GM19452 (cell line): ENCODE measurements around the gene PCYT2.

Experiments used
- ATAC-seq: cut with Tn5 transposase; IDR thresholded peaks from one replicate; pipeline ENCODE4 v1.9.1; 2021; ENCODE audit not compliant: unreplicated experiment

PCYT2 gene

GRCh38 chr17:81927653-81928543 is 16.7 kb upstream of the PCYT2 start, which contains the start of gene MAFG:
MAFG (minus strand) TSS chr17:81927735; CDS start chr17:81923185, 4,550 bp downstream.
- ATAC-seq, result peak; percentile 66

DNA sequence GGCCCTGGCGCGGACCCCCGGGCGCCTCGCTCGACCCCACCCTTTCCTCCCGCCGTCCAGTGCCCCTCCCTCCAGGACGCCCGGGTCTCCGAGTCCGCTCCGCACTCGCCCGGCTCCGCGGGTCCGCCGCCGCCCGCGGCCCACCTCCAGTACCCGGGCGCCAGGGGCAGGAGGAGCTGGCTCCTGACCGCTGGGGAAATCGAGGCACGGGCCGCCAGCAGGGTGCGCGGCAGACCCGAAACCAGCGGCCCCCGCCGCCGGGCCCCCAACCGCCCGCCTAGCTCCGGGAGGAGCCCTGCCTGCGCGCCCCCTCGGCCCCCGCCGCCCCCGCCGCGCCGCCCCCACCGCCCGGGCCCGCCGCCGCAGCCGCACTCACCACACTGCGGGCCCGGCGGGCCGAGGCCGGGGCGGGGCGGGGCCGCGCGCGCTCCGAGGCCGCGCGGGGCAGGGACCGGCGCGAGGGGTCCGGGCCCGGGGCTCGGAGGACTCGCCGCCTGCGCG is 16.0 kb upstream of the PCYT2 start:
- peak; percentile 18 for ATAC-seq

- peak; percentile 26 for ATAC-seq
These were observed 15.4 kb upstream of the PCYT2 start for GRCh38 chr17:81926451-81927151.

DNA sequence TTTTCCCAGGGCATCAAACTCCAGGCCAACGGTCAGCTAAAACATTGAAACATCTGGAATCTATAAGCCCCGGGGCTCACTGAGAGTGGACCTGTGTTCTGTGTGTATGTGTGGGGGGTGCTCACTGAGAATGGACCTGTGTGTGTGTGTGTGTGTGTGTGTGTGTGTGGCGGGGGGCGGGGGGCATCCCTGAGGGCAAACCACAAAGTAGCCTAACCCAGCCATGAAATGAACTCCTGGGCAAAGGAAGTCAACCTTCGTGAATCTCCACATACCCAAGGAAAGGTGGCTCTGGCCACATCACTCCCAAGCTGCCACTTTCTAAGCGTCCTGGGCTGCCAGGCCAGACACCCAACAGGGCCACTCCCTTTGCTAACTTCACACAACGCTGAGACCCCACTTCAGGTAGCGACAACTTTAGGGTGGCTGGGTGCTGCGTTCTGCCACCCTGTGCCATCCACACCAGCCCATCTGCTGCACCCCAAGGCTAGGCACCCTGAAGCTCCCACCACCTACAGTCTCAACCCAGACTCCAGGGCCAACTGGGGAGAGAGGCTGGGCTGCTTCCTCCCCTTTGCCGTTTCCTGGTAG is 14.8 kb upstream of the PCYT2 start:
- no peak for ATAC-seq

DNA sequence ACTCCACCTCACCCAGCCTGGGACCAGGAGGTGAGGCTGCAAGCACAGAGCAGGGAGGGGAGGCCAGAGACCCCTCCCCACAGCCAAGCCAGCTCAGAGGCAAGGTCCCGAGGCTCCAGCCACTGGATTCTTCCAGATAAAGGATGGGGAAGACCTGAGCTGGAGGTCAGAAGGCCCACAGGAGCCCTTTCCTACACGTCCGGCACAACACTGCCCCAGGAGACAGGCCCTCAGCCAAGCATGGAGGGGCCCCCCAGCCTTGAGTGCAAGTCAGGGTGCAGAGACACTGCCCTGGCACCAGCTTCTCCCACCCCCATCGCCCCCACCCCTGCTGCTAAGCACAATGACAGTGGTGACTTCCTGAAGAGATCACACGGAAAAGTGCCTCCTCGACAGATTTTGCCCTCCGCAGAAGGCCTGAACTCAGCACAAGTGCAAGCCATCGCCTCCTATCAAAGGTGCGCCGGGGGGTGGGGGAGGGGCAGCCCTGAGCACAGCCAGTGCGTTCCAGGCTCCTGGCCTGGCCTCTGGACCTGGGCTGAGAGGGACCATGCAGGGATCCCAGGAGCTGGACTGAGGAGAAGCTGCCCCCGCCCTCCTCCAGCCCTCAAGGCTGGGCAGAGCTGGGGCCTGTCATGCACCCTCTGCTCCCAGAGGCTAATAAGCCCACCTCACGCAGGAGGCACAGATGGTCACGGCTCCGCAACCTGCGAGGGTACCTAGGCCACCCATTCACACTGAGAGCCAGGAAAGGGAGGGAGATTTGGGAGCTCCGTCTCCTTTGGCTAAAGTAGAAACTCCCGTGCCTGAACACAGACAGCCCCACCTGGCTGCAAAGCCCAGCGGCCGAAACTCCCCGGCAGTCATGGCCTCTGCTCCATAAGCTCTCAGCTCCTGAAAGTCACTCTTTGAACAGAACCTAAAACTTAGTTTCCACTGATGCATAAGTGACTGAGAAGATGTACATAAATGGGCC is 13.6 kb upstream of the PCYT2 start:
- no peak for ATAC-seq

- ATAC-seq, result no peak
These were observed 12.4 kb upstream of the PCYT2 start for GRCh38 chr17:81923302-81924260.

DNA sequence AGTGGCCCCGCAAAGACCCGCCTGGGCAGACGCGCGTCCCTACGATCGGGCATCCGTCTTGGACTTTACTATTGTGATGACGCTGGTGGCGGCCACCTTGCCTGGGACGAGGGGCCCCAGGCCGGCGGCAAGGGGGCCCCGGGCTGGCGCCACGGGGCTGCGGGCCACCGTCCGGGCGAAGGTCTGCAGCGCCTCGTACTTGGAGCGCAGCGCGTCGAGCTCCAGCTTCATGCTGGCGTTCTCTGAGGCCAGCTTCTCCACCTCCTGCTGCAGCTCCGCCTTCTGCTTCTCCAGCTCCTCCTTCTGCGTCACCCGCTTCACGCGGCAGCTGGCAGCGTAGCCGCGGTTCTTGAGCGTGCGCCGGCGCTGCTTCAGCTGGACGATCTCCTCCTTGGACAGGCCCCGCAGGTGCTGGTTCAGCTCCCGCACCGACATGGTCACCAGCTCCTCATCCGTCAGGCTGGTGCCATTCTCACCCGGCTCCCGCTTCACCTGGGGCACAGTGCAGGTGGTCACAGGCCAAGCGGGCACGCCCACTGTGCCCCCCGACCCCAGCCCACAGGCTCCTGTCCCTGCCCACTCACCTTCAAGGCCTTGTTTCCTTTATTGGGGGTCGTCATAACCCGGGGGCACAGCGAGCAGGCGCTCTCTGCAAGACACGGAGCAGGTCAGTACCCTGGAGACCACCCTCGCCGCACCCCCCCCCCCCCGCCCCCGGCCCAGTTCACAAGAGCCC is 11.5 kb upstream of the PCYT2 start:
- no peak for ATAC-seq

GRCh38 chr17:81921996-81922565 is 10.9 kb upstream of the PCYT2 start:
- ATAC-seq, result no peak

DNA sequence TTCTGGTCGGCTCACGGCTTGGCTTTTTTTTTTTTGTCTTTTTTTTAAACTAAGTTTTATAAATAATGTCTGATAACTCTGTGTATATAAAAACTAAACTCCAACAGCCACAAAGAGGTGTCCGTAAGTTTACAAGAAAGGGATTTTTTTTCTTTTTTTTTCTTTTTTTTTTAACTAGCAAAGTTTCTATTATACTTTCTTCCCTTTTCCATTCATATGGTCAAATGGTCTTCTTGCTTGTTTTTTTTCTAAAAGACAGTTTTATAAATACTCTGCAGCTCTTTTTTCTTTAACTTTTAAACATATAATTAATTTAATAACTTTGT is 10.3 kb upstream of the PCYT2 start:
- ATAC-seq, result no peak

- ATAC-seq, result no peak
These were observed 9.7 kb upstream of the PCYT2 start for GRCh38 chr17:81920612-81921536.

GRCh38 chr17:81918832-81919545 is 7.8 kb upstream of the PCYT2 start:
- ATAC-seq, result no peak

GRCh38 chr17:81918333-81918669 is 7.1 kb upstream of the PCYT2 start:
- ATAC-seq, result peak; percentile 7

DNA sequence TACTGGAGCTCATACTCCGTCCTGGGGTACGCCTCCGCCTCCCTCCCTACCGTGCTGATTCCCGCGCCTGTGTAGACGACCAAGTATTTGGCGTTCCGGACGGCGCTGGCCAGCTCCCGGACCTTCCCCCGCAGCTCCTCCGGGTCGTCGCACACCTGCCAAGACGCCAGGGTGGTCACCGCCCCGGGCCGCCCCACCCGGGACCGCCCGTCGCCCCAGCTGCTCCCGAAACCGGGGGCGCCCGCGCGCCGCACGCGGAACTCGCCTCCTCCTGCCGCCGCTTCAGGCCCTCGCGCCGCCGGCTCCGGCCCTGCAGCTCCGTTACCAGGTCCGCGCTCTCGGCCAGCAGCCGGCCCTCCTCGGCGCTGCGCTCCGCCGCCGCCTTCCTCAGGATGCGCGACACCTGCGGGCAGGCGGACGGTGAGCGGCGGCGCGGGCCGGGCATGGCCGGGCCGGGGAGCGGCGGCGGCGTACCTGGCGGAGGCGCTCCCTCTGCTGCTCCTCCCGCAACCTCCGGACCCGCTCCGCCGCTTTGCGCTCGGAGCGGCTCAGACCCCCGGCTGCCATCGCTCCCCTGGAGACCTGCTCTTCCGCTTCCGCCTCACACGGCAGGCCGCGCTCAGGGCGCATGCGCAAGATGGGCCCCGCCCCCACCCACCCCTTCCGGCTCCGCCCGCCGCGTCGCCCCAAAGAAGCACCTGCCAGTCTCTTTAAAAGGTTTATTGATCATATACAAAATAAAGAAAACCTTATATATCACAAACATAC is 6.5 kb upstream of the PCYT2 start, which contains the start of gene SIRT7:
SIRT7 (minus strand) TSS at position 612 of the 768 bp plus-strand sequence; CDS start at position 567, 45 bp downstream.
- peak; percentile 70 for ATAC-seq

DNA sequence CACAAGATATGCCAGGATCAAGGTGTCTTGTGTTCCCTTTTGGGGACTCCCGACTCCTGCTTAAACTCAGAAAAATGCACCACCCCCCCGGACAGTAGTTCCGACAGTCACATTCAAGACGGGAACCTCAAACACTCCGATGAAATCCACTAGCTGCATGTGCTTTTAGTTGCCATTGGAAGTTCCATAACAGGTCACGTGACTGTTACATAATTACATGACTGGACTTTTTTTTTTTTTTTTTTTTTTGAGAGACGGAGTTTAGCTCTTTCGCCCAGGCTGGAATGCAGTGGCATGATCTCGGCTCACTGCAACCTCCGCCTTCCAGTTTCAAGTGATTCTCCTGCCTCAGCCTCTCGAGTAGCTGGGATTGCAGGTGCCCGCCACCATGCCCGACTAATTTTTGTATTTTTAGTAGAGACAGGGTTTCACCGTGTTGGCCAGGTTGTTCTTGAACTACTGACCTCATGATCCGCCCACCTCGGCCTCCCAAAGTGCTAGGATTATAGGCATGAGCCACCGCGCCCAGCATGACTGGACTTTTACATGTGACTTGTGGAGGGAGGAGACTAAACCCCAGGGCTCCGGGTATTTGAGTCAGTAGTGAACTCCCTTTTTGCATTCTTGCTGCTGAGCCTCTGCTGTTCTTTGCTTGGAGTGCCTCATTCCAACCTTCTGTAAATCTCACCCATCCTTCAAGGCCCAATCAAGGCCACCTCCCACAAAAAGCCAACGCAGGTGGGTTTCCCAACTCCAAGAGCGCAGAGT is 5.2 kb upstream of the PCYT2 start:
- no peak for ATAC-seq

DNA sequence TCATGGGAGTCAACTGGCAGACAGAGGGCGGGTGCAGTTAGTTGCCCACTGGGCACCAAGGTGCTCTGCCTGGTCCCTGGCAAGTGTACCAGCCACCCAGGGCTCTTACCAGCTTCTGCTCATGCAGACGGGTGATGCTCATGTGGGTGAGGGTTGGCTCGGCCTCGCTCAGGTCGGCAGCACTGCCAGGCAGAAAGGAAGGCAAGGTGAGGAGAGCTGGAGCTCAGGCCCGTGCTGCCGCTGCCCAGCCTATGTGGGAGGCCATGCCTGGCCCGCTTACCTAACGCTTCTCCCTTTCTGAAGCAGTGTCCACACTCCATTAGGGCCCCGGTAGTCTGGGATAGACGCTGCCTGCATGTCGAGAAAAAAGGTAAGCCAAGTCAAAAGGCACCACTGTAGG is 4.1 kb upstream of the PCYT2 start:
- no peak for ATAC-seq
